Measurements from ENCODE around the gene MARCHF6.

- no peak for TF ChIP-seq EP300 (IDR thresholded peaks at IDR 0.05; ENCODE audit: low read depth)
- TF ChIP-seq CTCF (IDR thresholded peaks at IDR 0.05): no peak
- TF ChIP-seq POLR2AphosphoS5 (IDR thresholded peaks at IDR 0.05): no peak
- TF ChIP-seq POLR2A (IDR thresholded peaks at IDR 0.05): no peak
Measured at GRCh38 chr5:10391130-10391529, 37.6 kb downstream of the MARCHF6 start.

All from transverse colon (tissue), 4 donors.